CD4-positive, alpha-beta T cell (primary cell): ENCODE measurements around the gene HOXC10. TPM values are rescaled to one million over a fixed set of nuclear protein-coding genes. Genes with fewer than 3 reads are reported as not detected.

Source experiments
- ATAC-seq: fragments of 200-7000 bp; cut with Tn5 transposase; one replicate; pipeline ENCODE4 v1.10.0; 2022; ENCODE audit warnings: mild to moderate bottlenecking; ENCODE audit not compliant: poor library complexity
- CTCF ChIA-PET: fragments of 350-600 bp; sonication (Branson Sonifier 250); formaldehyde crosslinking; loops from one replicate; lab custom pipeline; 2021; ENCODE audit warnings: antibody characterized with exemption, inconsistent platforms; lab: Charles Lee
- POLR2A ChIA-PET: fragments of 350-600 bp; sonication (Branson Sonifier 250); formaldehyde crosslinking; loops from one replicate; lab custom pipeline; 2021; ENCODE audit warnings: antibody characterized with exemption, inconsistent platforms; lab: Charles Lee
- DNase-seq, 14 experiments: peaks; one replicate each; pipeline ENCODE4 v3.0.0-alpha.2; 2013 to 2020; ENCODE audit warnings: mixed read lengths in 2 of 14
- H3K27ac ChIP-seq, 2 donors: one replicate each; pipeline versions ENCODE4 v1.5.1 to v1.7.0; 2013; ENCODE audit warnings: low read length in 2 of 2, low read depth in 1 of 2, mild to moderate bottlenecking in 1 of 2
- H3K27me3 ChIP-seq, 2 experiments: 1 replicate in 1 of 2; 2 replicates in 1 of 2; pipeline versions ENCODE4 v1.6.1 to v1.7.0; 2013; ENCODE audit warnings: low read length in 2 of 2, control low read depth in 1 of 2, mild to moderate bottlenecking in 1 of 2, moderate library complexity in 1 of 2; ENCODE audit not compliant: insufficient read depth in 2 of 2, control insufficient read depth in 1 of 2
- H3K36me3 ChIP-seq: one replicate; pipeline ENCODE4 v1.6.1; 2013; ENCODE audit warnings: low read length, control low read depth; ENCODE audit not compliant: insufficient read depth
- H3K4me1 ChIP-seq: one replicate; pipeline ENCODE4 v1.6.1; 2013; ENCODE audit warnings: low read length, control low read depth; ENCODE audit not compliant: insufficient read depth
- H3K4me3 ChIP-seq: one replicate; pipeline ENCODE4 v1.5.1; 2013; ENCODE audit warnings: mild to moderate bottlenecking, low read length, moderate library complexity
- H3K9me3 ChIP-seq, 2 experiments: 1 replicate in 1 of 2; 2 replicates in 1 of 2; pipeline versions ENCODE4 v1.6.1 to v1.7.0; 2013; ENCODE audit warnings: low read length in 2 of 2, mild to moderate bottlenecking in 2 of 2, control low read depth in 1 of 2, moderate library complexity in 1 of 2; ENCODE audit not compliant: control insufficient read depth in 1 of 2, insufficient read depth in 1 of 2
- H3K27ac Mint-ChIP-seq: one replicate; pipeline ENCODE4 v1.8.0; 2020; ENCODE audit warnings: mixed read lengths
- H3K27me3 Mint-ChIP-seq: one replicate; pipeline ENCODE4 v1.8.0; 2021; ENCODE audit warnings: mixed read lengths
- H3K36me3 Mint-ChIP-seq: one replicate; pipeline ENCODE4 v1.8.0; 2021; ENCODE audit warnings: low read depth, mixed read lengths
- H3K4me1 Mint-ChIP-seq: one replicate; pipeline ENCODE4 v1.8.0; 2021; ENCODE audit warnings: low read depth, mixed read lengths
- H3K4me3 Mint-ChIP-seq: one replicate; pipeline ENCODE4 v1.8.0; 2020; ENCODE audit warnings: mild to moderate bottlenecking, mixed read lengths
- H3K9me3 Mint-ChIP-seq: one replicate; pipeline ENCODE4 v1.8.0; 2020; ENCODE audit warnings: mixed read lengths
- CTCF ChIP-seq: fragments of 200-600 bp; IDR thresholded peaks from one replicate; pipeline ENCODE4 v1.8.0; 2022; ENCODE audit warnings: antibody characterized with exemption, mild to moderate bottlenecking
- intact Hi-C, 2 experiments: fragments of 100-400 bp; cut with DNase I in 1 of 2; cut with micrococcal nuclease in 1 of 2; formaldehyde crosslinking; loops; one replicate each; pipeline versions ENCODE4 v1.15.1 to v1.9.0; 2023 to 2025; cut with DNase I, micrococcal nuclease
- total RNA-seq, 174 experiments: library from RNA in 2 of 174; stranded (reverse) in 2 of 174; gene quantifications; one replicate each; pipeline ENCODE4 v1.2.3 and lab custom pipeline; 2021 to 2026

The HOXC10 gene
- total RNA-seq, 2 experiments from 2014 or later: not detected

GRCh38 chr12:54005853-54006558, 21.1 kb downstream of the HOXC10 start:
- peaks cover 93 to 96% of the 10 kb centered on the region in 2 experiments for H3K27me3 ChIP-seq
- Mint-ChIP-seq H3K36me3 (no peaks in the 10 kb centered on the region), H3K4me3 (peak overlapping the region; percentile 84), H3K27me3 (peaks cover 100% of the 10 kb centered on the region), H3K9me3 (no peaks in the 10 kb centered on the region), H3K27ac (no peak overlapping the region), H3K4me1 (peaks cover 37% of the 10 kb centered on the region)
- no peak overlapping the region for H3K27ac ChIP-seq
- DNase-seq: peak; percentile 68 to 91 (median 81)
- peak; percentile 80 for ATAC-seq
- H3K36me3 ChIP-seq: no peaks in the 10 kb centered on the region
- intact Hi-C loops: loop anchor here (1.0 to 10.0 kb wide), 7 partner anchors 185 to 376 kb away; partner anchors contain the start of genes GPR84 (in 1 of the 2) and ZNF385A (in 1 of the 2)
- ChIA-PET CTCF (interaction anchor here (0.6 to 6.3 kb wide), 18 partner anchors 8 to 210 kb away, joined by 3 to 59 read pairs (median 6); partner anchors contain the start of genes HOXC10, HOXC4, HOXC5 and SMUG1), POLR2A (interaction anchor here (0.8 to 1.7 kb wide), 7 partner anchors 10 to 319 kb away, joined by 3 to 8 read pairs (median 4); partner anchors contain the start of genes COPZ1 and SMUG1)
- H3K4me1 ChIP-seq: peaks cover 40% of the 10 kb centered on the region
- H3K4me3 ChIP-seq: peak overlapping the region; percentile 50
- peak; percentile 93 for TF ChIP-seq CTCF
- H3K9me3 ChIP-seq: peaks cover 0 to 45% of the 10 kb centered on the region in 2 experiments

- Histone ChIP-seq H3K4me3 (peak overlapping the region; percentile 50), H3K4me1 (peaks cover 46% of the 10 kb centered on the region), H3K9me3 (peaks cover 0 to 40% of the 10 kb centered on the region in 2 experiments), H3K27ac (no peak overlapping the region), H3K27me3 (peaks cover 92 to 96% of the 10 kb centered on the region in 2 experiments), H3K36me3 (no peaks in the 10 kb centered on the region)
- Mint-ChIP-seq H3K9me3 (no peaks in the 10 kb centered on the region), H3K27ac (no peak overlapping the region), H3K4me3 (peak overlapping the region; percentile 84), H3K4me1 (peaks cover 44% of the 10 kb centered on the region), H3K27me3 (peaks cover 100% of the 10 kb centered on the region), H3K36me3 (no peaks in the 10 kb centered on the region)
- DNase-seq (no peak), ATAC-seq (no peak)
- ChIA-PET CTCF (interaction anchor here (0.5 to 6.3 kb wide), 14 partner anchors 16 to 320 kb away, joined by 3 to 59 read pairs (median 6); partner anchors contain the start of genes HOXC10 and HOXC5), POLR2A (interaction anchor here (0.8 to 1.7 kb wide), 9 partner anchors 10 to 318 kb away, joined by 3 to 8 read pairs (median 4); partner anchors contain the start of genes COPZ1 and SMUG1)
- no peak for TF ChIP-seq CTCF
- intact Hi-C loops: loop anchor here (1.0 to 10.0 kb wide), 7 partner anchors 185 to 376 kb away; partner anchors contain the start of genes GPR84 (in 1 of the 2) and ZNF385A (in 1 of the 2)
Observed at GRCh38 chr12:54006559-54007220, 21.7 kb downstream of the HOXC10 start.
